ENCODE data around the gene GNRH2. TPM values are rescaled to one million over a fixed set of nuclear protein-coding genes. Genes with fewer than 3 reads are reported as not detected.
"Not testable (repeated sequence)": the region's sequence is repeated elsewhere in the genome, so short reads cannot be mapped to it uniquely, and the experiment has no call there.

Gene GNRH2
- total RNA-seq, 2 experiments from 2014 or later = 0.75 to 0.99 TPM

DNA sequence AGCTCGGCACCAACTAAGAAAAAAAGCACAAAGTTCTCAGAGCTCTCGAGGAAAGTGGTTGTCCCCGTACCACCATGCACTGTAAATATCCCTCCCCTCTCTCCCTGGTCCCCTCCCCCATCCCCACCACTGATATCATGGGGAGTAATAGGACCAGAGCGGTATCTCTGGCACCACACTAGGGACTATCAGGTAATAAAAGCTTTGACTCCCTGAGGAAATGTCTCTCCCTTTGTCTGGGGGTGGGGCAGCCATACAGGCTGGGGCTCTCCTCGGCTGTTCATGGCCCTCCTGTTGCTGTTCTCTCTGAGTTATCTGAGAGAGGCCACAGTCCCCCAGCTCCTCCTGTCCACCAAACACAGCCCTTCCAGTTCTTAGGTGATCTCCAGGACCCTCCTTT, 5.0 kb upstream of the GNRH2 start:
- CTCF ChIA-PET = interaction anchor here (1.1 kb wide), 1 partner anchor 10 kb away, joined by 3 read pairs; no protein-coding TSS in a partner anchor
- POLR2A ChIA-PET = no interaction called here

DNA sequence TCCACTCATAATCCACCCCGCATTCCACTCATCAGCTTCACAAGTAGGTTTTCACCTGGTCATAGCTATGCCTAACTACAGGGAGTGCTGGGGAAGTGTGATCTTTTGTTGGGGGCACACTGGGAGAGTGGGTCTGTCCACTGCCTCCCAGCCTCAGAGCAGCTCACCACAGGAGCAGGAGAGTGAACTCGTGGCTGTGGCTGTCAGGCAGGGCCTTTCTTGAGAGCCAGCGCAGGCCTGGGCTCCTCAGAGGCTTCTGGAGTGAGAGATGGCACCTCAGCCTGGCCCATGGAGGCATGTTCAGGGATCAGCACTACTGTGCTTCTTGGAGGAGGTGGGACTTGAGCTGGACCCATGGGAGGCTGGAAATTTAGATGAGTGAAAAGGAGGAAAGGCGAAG, 4.0 kb upstream of the GNRH2 start:
- CTCF ChIA-PET = interaction anchor here (1.1 kb wide), 1 partner anchor 11 kb away, joined by 3 read pairs; no protein-coding TSS in a partner anchor
- POLR2A ChIA-PET = no interaction called here

GRCh38 chr20:3040086-3040485, 3.3 kb upstream of the GNRH2 start:
- ChIA-PET CTCF (no interaction called here), POLR2A (no interaction called here)

DNA sequence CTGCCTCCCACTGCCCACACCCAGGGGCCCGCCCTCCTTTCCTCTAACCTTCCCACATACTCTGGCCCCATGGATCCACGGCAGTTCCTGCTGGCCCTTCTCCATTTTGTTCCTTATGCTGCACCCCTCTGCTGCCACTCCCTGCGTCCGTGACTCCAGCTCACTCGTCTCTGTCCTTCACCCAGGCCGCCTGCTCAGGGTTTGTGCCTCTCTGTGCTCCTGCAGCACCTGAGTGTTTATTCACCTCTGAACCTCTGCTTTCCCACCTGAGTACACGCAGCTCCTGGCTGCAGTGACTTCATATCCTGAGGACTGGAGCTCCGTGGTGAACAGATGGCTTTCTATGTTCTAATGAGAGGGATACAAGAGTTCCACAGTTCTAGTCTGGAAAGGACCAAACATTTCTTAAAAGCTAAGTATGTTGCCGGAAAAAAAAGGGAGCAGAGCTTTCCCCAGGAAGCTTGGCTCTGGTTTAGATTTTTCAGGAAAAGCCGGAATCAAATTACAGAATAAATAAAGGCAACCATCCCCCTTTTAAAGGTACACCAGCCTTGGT, 1.5 kb upstream of the GNRH2 start:
- ChIA-PET POLR2A (no interaction called here), CTCF (no interaction called here)

- POLR2A ChIA-PET = no interaction called here
Observed at GRCh38 chr20:3042625-3043024, 797 bp upstream of the GNRH2 start.

GRCh38 chr20:3044336-3044965, 1.0 kb downstream of the GNRH2 start:
- POLR2A ChIA-PET = no interaction called here
- CTCF ChIA-PET = no interaction called here

More at GRCh38 chr20:3042625-3043024, 797 bp upstream of the GNRH2 start:
- CTCF ChIA-PET = no interaction called here

DNA sequence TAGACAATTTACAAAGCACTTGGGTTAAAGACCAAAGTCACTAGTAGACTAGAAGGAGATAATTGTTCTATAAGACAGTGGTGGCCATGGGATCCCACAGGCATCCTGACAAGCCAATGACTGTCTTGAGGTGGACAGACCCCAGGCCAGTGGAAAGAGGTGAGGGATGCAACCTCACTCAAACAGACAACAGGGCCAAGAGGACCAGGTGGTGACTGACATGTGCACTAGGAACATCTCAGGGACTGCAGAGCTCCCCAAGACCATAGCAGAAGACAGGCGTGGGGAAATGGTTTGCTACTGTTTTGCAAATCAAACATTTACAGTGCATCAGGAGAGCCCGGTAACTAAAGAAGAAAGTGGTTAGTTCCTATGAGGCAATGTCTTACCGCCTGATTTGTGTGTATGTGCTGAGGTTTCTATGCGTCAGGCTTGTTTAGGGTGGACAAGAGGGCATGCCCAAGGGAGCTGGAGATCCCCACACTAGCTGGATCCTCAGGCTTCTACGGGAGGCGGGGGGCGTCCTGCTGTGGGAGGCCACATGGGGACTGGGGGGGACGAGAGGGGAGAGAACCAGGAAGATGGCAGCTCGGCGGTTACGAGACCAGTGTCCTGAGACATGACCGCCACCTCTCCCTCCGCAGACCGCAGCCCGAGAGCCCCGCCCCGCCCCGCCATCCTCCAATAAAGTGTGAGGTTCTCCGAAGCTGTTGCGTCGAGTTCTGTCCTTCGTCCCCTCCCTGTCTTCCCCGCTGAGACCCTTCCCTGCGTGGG, 1.8 kb downstream of the GNRH2 start:
- CTCF ChIA-PET = no interaction called here
- POLR2A ChIA-PET = interaction anchor here (0.5 to 1.0 kb wide), 7 partner anchors 30 to 1860 kb away, joined by 3 to 6 read pairs (median 4); no protein-coding TSS in a partner anchor

- CTCF ChIA-PET = no interaction called here
- POLR2A ChIA-PET = interaction anchor here (0.5 to 1.3 kb wide), 6 partner anchors 31 to 158 kb away, joined by 3 to 5 read pairs (median 4); no protein-coding TSS in a partner anchor
Observed at GRCh38 chr20:3045816-3046676, 2.6 kb downstream of the GNRH2 start, which contains the start of gene MRPS26. MRPS26 (plus strand) TSS chr20:3046052; CDS start chr20:3046069, 17 bp downstream.

DNA sequence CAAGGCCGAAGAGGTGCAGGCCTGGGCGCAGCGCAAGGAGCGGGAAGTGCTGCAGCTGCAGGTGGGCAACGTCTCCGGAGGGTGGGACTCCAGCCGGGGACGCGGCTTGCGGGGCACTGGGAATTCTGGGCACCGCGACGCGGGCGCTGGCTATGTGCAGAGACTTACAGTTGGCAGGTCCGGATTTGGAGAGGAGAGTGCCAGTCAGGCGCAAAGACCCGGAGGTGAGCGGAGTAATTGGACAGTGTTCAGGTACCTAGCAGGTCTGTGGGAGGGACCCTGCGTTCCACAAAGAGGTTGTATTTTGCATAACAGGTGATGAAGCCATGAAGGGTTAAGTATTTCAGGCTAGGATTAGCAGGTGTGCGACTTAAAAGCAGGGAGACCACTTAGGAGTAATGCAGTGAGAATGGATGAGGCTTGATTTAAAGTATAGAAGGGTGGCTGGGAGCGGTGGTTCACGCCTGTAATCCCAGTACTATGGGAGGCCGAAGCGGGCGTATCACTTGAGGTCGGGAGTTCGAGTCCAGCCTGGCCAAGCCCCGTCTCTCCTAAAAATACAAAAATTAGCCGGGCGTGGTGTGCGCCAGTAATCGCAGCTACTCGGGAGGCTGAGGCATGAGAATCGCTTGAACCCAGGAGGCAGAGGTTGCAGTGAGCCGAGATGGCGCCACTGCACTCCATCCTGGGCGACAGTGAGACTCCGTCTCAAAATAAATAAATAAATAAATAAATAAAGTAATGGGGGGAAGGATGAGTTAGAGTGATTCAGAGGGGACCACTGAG, 3.4 kb downstream of the GNRH2 start:
- ChIA-PET CTCF (no interaction called here), POLR2A (interaction anchor here (0.6 to 1.3 kb wide), 2 partner anchors 55 to 157 kb away, joined by 3 to 4 read pairs; no protein-coding TSS in a partner anchor)

GRCh38 chr20:3047486-3048419, 4.3 kb downstream of the GNRH2 start:
- POLR2A ChIA-PET = interaction anchor here (1.3 kb wide), 1 partner anchor 156 kb away, joined by 3 read pairs; no protein-coding TSS in a partner anchor
- CTCF ChIA-PET = no interaction called here

DNA sequence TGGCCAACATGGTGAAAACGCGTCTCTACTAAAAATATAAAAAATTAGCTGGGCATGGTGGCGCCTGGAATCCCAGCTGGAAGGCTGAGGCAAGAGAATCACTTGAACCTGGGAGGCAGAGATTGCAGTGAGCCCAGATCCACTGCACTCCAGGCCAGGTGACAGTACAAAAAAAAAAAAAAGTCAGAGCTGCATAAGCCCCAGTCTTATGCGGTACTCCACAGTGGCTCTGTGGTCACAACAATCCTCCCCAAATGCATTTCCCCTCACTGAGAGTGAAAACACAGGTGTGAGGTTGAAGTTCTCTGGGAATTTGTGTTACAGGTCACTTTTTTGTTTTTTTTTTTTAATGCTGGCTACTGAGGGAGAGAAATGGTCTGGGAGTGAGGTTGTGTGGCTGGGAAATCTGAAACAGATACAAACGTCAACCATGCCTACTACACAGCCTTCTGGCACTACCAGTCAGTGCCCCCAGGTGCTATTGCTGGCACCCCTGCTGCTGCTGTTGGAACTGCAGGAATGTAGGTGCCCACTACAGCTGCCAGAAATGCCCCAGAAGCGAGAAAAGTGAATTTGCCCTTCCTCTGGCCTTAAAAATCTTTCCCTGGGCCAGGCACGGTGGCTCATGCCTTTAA, 8.1 kb downstream of the GNRH2 start:
- POLR2A ChIA-PET = interaction anchor here (0.7 kb wide), 2 partner anchors 64 to 265 kb away, joined by 4 to 5 read pairs; no protein-coding TSS in a partner anchor
- CTCF ChIA-PET = interaction anchor here (0.6 kb wide), 1 partner anchor 29 kb away, joined by 3 read pairs; no protein-coding TSS in a partner anchor

- CTCF ChIA-PET = no interaction called here
Observed at GRCh38 chr20:3059489-3059888, 16.1 kb downstream of the GNRH2 start.

GRCh38 chr20:3064119-3064518, 20.7 kb downstream of the GNRH2 start:
- POLR2A ChIA-PET = not testable (repeated sequence)
- CTCF ChIA-PET = interaction anchor here (1.7 kb wide), 1 partner anchor 10 kb away, joined by 7 read pairs; no protein-coding TSS in a partner anchor

More at GRCh38 chr20:3059489-3059888, 16.1 kb downstream of the GNRH2 start:
- POLR2A ChIA-PET = no interaction called here

DNA sequence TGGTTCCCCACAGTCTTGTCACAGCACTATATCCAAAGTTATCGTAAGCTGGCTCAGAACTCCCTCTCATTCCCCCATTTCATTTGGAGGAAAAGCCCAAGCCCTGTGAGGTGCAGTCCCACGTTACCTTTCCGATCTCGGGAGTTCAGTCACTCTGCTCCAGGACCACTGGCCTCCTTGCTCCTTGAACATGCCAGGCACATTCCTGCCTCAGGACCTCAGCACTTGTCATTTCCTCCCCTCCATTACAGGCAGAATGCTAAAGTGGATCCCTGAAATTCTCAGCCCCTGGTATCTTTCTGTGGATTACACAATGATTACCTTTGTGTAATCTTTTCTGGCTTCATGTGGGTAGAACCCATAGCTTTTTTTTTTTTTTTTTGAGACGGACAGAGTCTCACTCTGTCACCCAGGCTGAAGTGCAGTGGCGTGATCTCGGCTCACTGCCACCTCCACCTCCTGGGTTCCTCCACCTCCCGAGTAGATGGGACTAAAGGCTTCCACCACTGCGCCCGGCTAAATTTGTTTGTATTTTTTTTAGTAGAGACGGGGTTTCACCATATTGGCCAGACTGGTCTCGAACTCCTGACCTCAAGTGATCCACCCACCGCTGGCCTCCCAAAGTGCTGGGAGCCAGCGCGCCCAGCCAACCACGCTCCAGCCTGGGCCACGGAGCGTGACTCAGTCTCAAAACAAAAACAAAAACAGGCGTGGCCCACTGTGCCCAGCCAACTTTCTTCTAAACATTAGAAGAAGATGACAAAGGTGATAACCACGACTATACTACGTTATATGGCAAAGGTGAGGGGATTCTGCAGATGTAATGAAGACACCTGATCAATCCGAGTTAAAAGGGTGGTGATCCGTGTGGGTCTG, 24.0 kb downstream of the GNRH2 start:
- CTCF ChIA-PET = no interaction called here
- POLR2A ChIA-PET = no interaction called here

DNA sequence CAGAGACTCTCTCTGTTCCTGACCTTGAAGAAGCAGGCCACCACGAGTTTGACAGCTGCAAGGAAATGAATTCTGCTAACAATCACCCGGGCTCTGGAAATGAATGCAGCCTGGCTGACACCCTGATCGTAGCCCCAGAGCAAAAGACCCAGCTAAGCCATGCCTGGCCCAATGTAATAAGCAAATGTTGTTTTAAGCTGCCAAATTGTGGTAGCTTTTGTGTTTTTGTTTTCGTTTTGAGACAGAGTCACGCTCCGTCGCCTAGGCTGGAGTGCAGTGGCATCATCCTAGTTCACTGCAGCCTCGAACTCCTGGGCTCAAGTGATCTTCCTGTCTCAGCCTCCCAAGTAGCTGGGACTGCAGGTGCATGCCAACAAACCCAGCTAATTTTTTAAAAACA, 24.7 kb downstream of the GNRH2 start:
- ChIA-PET CTCF (interaction anchor here (1.4 kb wide), 1 partner anchor 33 kb away, joined by 3 read pairs; no protein-coding TSS in a partner anchor), POLR2A (interaction anchor here (0.6 kb wide), 1 partner anchor 109 kb away, joined by 7 read pairs; no protein-coding TSS in a partner anchor)
